Measurements from ENCODE around the gene TENM4. TPM values are rescaled to one million over a fixed set of nuclear protein-coding genes. Genes with fewer than 3 reads are reported as not detected.

The TENM4 gene
- total RNA-seq, 1 donor from 2014 or later = 5.1 TPM

DNA sequence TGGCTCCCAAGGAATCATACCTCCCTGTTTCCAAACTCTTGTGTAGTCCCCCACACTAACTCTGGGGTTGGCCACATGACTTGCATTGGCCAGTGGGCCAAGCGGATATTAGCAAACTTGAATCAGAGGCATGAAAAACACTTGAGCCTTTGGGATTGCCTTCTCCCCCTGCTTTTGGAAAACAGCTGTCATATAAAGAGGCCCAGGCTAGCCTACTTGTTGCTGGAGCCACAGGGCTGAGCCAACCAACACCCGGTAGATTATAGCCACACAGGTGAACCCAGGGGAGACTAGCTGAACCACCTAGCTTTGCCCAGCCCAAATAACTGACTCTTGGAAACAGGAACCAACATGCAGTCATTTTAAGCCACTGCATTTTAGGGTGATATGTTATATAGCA lies 354.8 kb downstream of the TENM4 start:
- Histone ChIP-seq H4K20me1 (ENCODE audit: low read depth) (peaks cover 69% of the 10 kb centered on the region), H3K79me2 (ENCODE audit: low read depth) (no peaks in the 10 kb centered on the region), H2AFZ (replicated peaks) (no peak overlapping the region), H3K27ac (no peak overlapping the region), H3F3A (ENCODE audit: low read depth) (peaks cover 53% of the 10 kb centered on the region), H3K4me1 (peaks cover 54% of the 10 kb centered on the region), H3K4me2 (no peak overlapping the region), H3K9ac (no peak overlapping the region), H3K4me3 (no peak overlapping the region), H3K36me3 (no peaks in the 10 kb centered on the region), H3K27me3 (peaks cover 63% of the 10 kb centered on the region), H3K9me3 (ENCODE audit: low read depth) (no peaks in the 10 kb centered on the region)
- peaks cover 86% of the 10 kb centered on the region for H3K4me1 Mint-ChIP-seq
- no peak for TF ChIP-seq EZH2 (IDR thresholded peaks at IDR 0.05)
- TF ChIP-seq, protein P1, sequence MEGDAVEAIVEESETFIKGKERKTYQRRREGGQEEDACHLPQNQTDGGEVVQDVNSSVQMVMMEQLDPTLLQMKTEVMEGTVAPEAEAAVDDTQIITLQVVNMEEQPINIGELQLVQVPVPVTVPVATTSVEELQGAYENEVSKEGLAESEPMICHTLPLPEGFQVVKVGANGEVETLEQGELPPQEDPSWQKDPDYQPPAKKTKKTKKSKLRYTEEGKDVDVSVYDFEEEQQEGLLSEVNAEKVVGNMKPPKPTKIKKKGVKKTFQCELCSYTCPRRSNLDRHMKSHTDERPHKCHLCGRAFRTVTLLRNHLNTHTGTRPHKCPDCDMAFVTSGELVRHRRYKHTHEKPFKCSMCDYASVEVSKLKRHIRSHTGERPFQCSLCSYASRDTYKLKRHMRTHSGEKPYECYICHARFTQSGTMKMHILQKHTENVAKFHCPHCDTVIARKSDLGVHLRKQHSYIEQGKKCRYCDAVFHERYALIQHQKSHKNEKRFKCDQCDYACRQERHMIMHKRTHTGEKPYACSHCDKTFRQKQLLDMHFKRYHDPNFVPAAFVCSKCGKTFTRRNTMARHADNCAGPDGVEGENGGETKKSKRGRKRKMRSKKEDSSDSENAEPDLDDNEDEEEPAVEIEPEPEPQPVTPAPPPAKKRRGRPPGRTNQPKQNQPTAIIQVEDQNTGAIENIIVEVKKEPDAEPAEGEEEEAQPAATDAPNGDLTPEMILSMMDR (IDR thresholded peaks at IDR 0.05) = no peak
- no peak for TF ChIP-seq EZH2phosphoT487 (IDR thresholded peaks at IDR 0.05)
- no peak for DNase-seq (ENCODE audit: low spot score)
- H3K9me3 Mint-ChIP-seq = no peaks in the 10 kb centered on the region
- peak overlapping the region; percentile 5 for H3K4me3 Mint-ChIP-seq
- no peaks in the 10 kb centered on the region for H3K27me3 Mint-ChIP-seq (ENCODE audit: insufficient read depth, low read depth)
- peak overlapping the region; percentile 91 for H3K27ac Mint-ChIP-seq
- H3K36me3 Mint-ChIP-seq = no peaks in the 10 kb centered on the region

DNA sequence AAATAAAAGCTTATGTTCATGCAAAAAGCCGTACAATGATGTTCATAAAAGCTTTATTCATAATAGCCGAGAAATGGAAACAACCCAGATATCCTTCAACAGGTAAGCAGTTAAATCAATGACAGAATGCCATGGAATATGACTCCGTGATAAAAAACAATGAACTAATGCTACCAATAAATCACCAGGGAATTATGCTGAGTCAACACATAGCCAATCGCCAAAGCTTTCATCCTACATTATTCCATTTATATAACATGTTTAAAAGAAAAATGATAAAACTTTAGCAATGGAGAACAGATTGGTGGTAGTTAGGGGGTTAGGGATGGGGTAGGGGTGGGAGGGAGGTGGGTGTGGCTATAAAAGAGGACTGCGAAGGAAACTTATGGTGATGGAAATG lies 356.4 kb downstream of the TENM4 start:
- Histone ChIP-seq H3K4me3 (no peak overlapping the region), H3K79me2 (ENCODE audit: low read depth) (no peaks in the 10 kb centered on the region), H3K36me3 (no peaks in the 10 kb centered on the region), H2AFZ (replicated peaks) (no peak overlapping the region), H3K9me3 (ENCODE audit: low read depth) (no peaks in the 10 kb centered on the region), H3K4me1 (peaks cover 63% of the 10 kb centered on the region), H3K4me2 (no peak overlapping the region), H3K27ac (no peak overlapping the region), H4K20me1 (ENCODE audit: low read depth) (peaks cover 61% of the 10 kb centered on the region), H3F3A (ENCODE audit: low read depth) (peaks cover 57% of the 10 kb centered on the region), H3K9ac (no peak overlapping the region), H3K27me3 (peaks cover 46% of the 10 kb centered on the region)
- Mint-ChIP-seq H3K27ac (no peak overlapping the region), H3K4me1 (peaks cover 81% of the 10 kb centered on the region), H3K27me3 (ENCODE audit: insufficient read depth, low read depth) (peaks cover 2% of the 10 kb centered on the region), H3K4me3 (no peak overlapping the region), H3K9me3 (no peaks in the 10 kb centered on the region), H3K36me3 (no peaks in the 10 kb centered on the region)
- DNase-seq (ENCODE audit: low spot score) = no peak
- no peak for TF ChIP-seq EZH2phosphoT487 (IDR thresholded peaks at IDR 0.05)
- TF ChIP-seq, protein P1 (IDR thresholded peaks at IDR 0.05) = no peak
- no peak for TF ChIP-seq EZH2 (IDR thresholded peaks at IDR 0.05)

DNA sequence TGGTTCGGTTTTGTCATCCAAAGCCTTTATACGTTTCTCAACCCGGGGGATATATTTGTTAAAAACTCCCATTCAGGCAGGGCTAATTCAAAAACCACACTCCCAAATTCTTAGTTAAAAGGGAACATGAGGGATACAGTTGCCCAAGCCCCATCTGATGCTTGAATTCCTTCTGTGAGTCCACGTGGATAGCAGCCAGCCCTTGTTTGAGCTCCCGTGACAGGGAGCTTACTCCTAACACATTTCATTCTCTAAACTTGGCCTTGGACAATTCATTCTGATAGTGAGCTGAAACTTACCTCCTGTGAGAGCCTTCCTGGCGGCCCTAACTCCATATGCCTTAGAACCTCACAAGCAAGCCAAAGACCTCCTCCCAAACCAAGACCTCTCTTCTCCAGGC lies 357.5 kb downstream of the TENM4 start:
- no peak overlapping the region for H2AFZ ChIP-seq (replicated peaks)
- H3K27me3 ChIP-seq = peaks cover 37% of the 10 kb centered on the region
- no peaks in the 10 kb centered on the region for H3K36me3 Mint-ChIP-seq
- H3K79me2 ChIP-seq (ENCODE audit: low read depth) = no peaks in the 10 kb centered on the region
- no peak overlapping the region for H3K4me3 Mint-ChIP-seq
- peaks cover 51% of the 10 kb centered on the region for H4K20me1 ChIP-seq (ENCODE audit: low read depth)
- H3K4me3 ChIP-seq = no peak overlapping the region
- H3K9me3 ChIP-seq (ENCODE audit: low read depth) = no peaks in the 10 kb centered on the region
- DNase-seq (ENCODE audit: low spot score) = no peak
- H3K4me1 Mint-ChIP-seq = peaks cover 77% of the 10 kb centered on the region
- H3K9ac ChIP-seq = no peak overlapping the region
- H3F3A ChIP-seq (ENCODE audit: low read depth) = peaks cover 47% of the 10 kb centered on the region
- H3K4me2 ChIP-seq = peak overlapping the region; percentile 63
- H3K4me1 ChIP-seq = peaks cover 54% of the 10 kb centered on the region
- peak overlapping the region; percentile 83 for H3K27ac Mint-ChIP-seq
- no peaks in the 10 kb centered on the region for H3K9me3 Mint-ChIP-seq
- peaks cover 2% of the 10 kb centered on the region for H3K27me3 Mint-ChIP-seq (ENCODE audit: insufficient read depth, low read depth)
- no peak overlapping the region for H3K27ac ChIP-seq
- TF ChIP-seq, protein P1 (IDR thresholded peaks at IDR 0.05) = no peak
- TF ChIP-seq EZH2 (IDR thresholded peaks at IDR 0.05) (no peak), EZH2phosphoT487 (IDR thresholded peaks at IDR 0.05) (no peak)
- no peaks in the 10 kb centered on the region for H3K36me3 ChIP-seq

Data from neural progenitor cell (in vitro differentiated cells).